GM18873 (cell line): ENCODE data around the gene PPP2R2C.

Source experiments
- ATAC-seq: cut with Tn5 transposase; IDR thresholded peaks from one replicate; pipeline ENCODE4 v1.9.1; 2021; ENCODE audit warnings: mild to moderate bottlenecking, moderate library complexity, moderate number of reproducible peaks; ENCODE audit not compliant: unreplicated experiment, low FRiP score

The PPP2R2C gene

GRCh38 chr4:6426571-6427438 lies 45.6 kb downstream of the PPP2R2C start:
- no peak for ATAC-seq

GRCh38 chr4:6425911-6426310 lies 46.5 kb downstream of the PPP2R2C start:
- ATAC-seq, result no peak

- no peak for ATAC-seq
Observed at GRCh38 chr4:6425336-6425735, 47.1 kb downstream of the PPP2R2C start.

- ATAC-seq, result no peak
Observed at GRCh38 chr4:6424425-6424824, 48.0 kb downstream of the PPP2R2C start.

- peak; percentile 88 for ATAC-seq
Observed at GRCh38 chr4:6423575-6423974, 48.8 kb downstream of the PPP2R2C start.

GRCh38 chr4:6422866-6423265 lies 49.5 kb downstream of the PPP2R2C start:
- no peak for ATAC-seq

GRCh38 chr4:6422105-6422504 lies 50.3 kb downstream of the PPP2R2C start:
- no peak for ATAC-seq

GRCh38 chr4:6421397-6421796 lies 51.0 kb downstream of the PPP2R2C start:
- no peak for ATAC-seq

GRCh38 chr4:6420972-6421371 lies 51.4 kb downstream of the PPP2R2C start:
- ATAC-seq, result no peak

GRCh38 chr4:6420036-6420435 lies 52.4 kb downstream of the PPP2R2C start:
- ATAC-seq, result no peak

GRCh38 chr4:6419452-6420028 lies 52.9 kb downstream of the PPP2R2C start:
- ATAC-seq, result no peak

- ATAC-seq, result no peak
Observed at GRCh38 chr4:6418193-6418755, 54.1 kb downstream of the PPP2R2C start.

GRCh38 chr4:6417516-6418050 lies 54.8 kb downstream of the PPP2R2C start:
- no peak for ATAC-seq

- no peak for ATAC-seq
Observed at GRCh38 chr4:6416518-6417286, 55.7 kb downstream of the PPP2R2C start.

GRCh38 chr4:6415031-6415705 lies 57.2 kb downstream of the PPP2R2C start:
- ATAC-seq, result no peak

GRCh38 chr4:6414578-6414977 lies 57.8 kb downstream of the PPP2R2C start:
- ATAC-seq, result no peak

- no peak for ATAC-seq
Observed at GRCh38 chr4:6410664-6411063, 61.8 kb downstream of the PPP2R2C start.

GRCh38 chr4:6410068-6410467 lies 62.3 kb downstream of the PPP2R2C start:
- ATAC-seq, result no peak

- ATAC-seq, result no peak
Observed at GRCh38 chr4:6409381-6409780, 63.0 kb downstream of the PPP2R2C start.

GRCh38 chr4:6408263-6408662 lies 64.2 kb downstream of the PPP2R2C start:
- no peak for ATAC-seq
